Cardiac ventricle fibroblast (primary cell): ENCODE data around the gene ZBTB48. TPM values are rescaled to one million over a fixed set of nuclear protein-coding genes. Genes with fewer than 3 reads are reported as not detected.

Source experiments
- total RNA-seq: library from RNA; depleted of rRNA; stranded (reverse); fragments of >200 nt; gene quantifications from 2 replicates; pipeline ENCODE4 v1.2.3, GENCODE V29; 2015

The ZBTB48 gene
- 8.8 and 9.5 TPM in 2 replicates for total RNA-seq

GRCh38 chr1:6579374-6580118 is at the start of gene ZBTB48:
TSS of gene ZBTB48 (plus strand) at chr1:6579994. CDS start at chr1:6580610, 616 bp downstream.

GRCh38 chr1:6554031-6554906 is 25.5 kb upstream of the ZBTB48 start, which contains the start of gene NOL9:
TSS of gene NOL9 (minus strand) at chr1:6554513. CDS start at chr1:6554502, 11 bp downstream.

GRCh38 chr1:6554907-6555778 is 24.7 kb upstream of the ZBTB48 start, which contains the start of gene TAS1R1:
TSS of gene TAS1R1 (plus strand) at chr1:6555307. CDS start at chr1:6555374, 67 bp downstream.

GRCh38 chr1:6602669-6603237 is 23.0 kb downstream of the ZBTB48 start, which contains the start of gene KLHL21:
TSS of gene KLHL21 (minus strand) at chr1:6602869. CDS start at chr1:6602817, 52 bp downstream.

GRCh38 chr1:6613361-6614018 is 33.7 kb downstream of the ZBTB48 start, which contains the start of gene PHF13:
TSS of gene PHF13 (plus strand) at chr1:6613731. CDS start at chr1:6614067, 336 bp downstream.

GRCh38 chr1:6624710-6625583 is 45.2 kb downstream of the ZBTB48 start, which contains the start of gene THAP3:
TSS of gene THAP3 (plus strand) at chr1:6624868. CDS start at chr1:6625219, 351 bp downstream.

Other genes starting within 250 kb of the ZBTB48 start
- gene ACOT7, start 186.2 kb upstream of the ZBTB48 start, total RNA-seq: 7.2 and 8.6 TPM in 2 replicates
- gene HES2, start 160.1 kb upstream of the ZBTB48 start, total RNA-seq: 0.19 TPM in 1 of 2 replicates, not detected in the other
- gene ESPN, start 155.2 kb upstream of the ZBTB48 start, total RNA-seq: 0.12 TPM in 1 of 2 replicates, not detected in the other
- gene TNFRSF25, start 113.8 kb upstream of the ZBTB48 start, total RNA-seq: 2.6 and 3.9 TPM in 2 replicates
- 3.4 and 4.2 TPM in 2 replicates for gene PLEKHG5, start 88.3 kb upstream of the ZBTB48 start, total RNA-seq
- gene NOL9, start 25.5 kb upstream of the ZBTB48 start, total RNA-seq: 13.6 and 14.3 TPM in 2 replicates
- not detected in 2 replicates for gene TAS1R1, start 24.7 kb upstream of the ZBTB48 start, total RNA-seq
- gene KLHL21, start 22.9 kb downstream of the ZBTB48 start, total RNA-seq: 57.4 TPM in 2 replicates
- gene PHF13, start 33.7 kb downstream of the ZBTB48 start, total RNA-seq: 13.7 and 15.2 TPM in 2 replicates
- gene THAP3, start 44.9 kb downstream of the ZBTB48 start, total RNA-seq: 19.3 and 24.9 TPM in 2 replicates
- gene DNAJC11, start 121.8 kb downstream of the ZBTB48 start, total RNA-seq: 25.8 and 33.3 TPM in 2 replicates
- gene CAMTA1, start 205.5 kb downstream of the ZBTB48 start, total RNA-seq: 75.8 and 91.8 TPM in 2 replicates